Measurements from ENCODE around the gene GON7.
A peak's percentile ranks its signal among the peaks of the same experiment; 100 is the strongest.
"Not testable (repeated sequence)": the region's sequence is repeated elsewhere in the genome, so short reads cannot be mapped to it uniquely, and the experiment has no call there.

GON7 gene

GRCh38 chr14:93206793-93207467 is at the start of gene GON7, which contains the start of gene UBR7:
Gene GON7 (minus strand): TSS chr14:93207065. CDS start chr14:93207037, 28 bp downstream.
Gene UBR7 (plus strand): TSS chr14:93207256. CDS start chr14:93207292, 36 bp downstream.
- peak; percentile 91 for DNase-seq

GRCh38 chr14:93249128-93249831 is 42.4 kb upstream of the GON7 start:
- no peak for DNase-seq

DNA sequence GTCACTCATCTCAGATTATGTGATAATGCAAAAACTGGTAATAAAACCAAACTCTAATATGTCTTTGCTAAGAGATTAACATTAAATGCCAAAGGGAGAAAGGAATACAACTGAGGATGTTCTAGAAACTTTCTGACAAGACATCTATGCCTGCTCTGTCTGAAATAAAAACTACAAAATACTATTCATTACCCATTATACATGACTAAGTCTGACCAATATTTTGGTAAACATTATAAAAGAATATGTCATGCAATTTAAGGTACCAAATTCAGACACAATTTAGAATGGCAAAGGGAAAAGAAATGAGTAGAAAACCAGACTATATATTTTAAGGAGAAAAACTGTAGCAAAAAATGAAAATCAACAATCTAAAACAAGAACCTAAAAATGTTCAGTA is 39.7 kb upstream of the GON7 start:
- no peak for DNase-seq

DNA sequence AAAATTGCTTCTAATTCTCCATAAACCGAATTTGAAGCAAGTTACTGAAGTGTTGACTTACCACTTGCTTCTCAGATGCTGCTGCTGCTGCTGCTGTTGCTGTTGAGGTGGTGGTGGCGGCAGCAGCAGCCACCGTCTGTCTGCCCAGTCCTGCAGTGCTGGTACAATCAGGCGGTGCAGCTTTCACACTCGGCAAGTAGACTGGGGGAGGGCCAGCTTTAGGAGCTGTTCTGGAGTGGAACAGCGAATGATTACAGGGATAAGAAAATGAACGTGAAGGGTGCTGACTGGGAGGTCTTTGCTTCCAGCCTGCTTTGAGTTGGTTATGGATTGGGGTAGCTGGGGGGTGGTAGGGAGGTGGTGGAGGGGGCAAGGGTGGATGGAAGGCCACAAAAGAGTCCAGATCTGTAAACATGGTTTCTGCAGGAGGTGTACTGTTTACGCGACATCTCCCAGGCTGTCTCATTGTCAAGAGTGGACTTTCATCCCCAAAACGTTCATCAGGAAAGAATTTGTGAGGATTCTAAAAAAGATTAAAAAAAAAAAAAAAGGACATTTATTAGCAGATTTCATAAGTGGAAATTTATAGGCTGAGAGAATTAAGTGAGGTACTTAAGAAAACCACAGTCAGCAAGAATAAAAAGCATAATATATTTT is 39.0 kb upstream of the GON7 start:
- DNase-seq = no peak

GRCh38 chr14:93240678-93241000 is 33.8 kb upstream of the GON7 start:
- no peak for DNase-seq

DNA sequence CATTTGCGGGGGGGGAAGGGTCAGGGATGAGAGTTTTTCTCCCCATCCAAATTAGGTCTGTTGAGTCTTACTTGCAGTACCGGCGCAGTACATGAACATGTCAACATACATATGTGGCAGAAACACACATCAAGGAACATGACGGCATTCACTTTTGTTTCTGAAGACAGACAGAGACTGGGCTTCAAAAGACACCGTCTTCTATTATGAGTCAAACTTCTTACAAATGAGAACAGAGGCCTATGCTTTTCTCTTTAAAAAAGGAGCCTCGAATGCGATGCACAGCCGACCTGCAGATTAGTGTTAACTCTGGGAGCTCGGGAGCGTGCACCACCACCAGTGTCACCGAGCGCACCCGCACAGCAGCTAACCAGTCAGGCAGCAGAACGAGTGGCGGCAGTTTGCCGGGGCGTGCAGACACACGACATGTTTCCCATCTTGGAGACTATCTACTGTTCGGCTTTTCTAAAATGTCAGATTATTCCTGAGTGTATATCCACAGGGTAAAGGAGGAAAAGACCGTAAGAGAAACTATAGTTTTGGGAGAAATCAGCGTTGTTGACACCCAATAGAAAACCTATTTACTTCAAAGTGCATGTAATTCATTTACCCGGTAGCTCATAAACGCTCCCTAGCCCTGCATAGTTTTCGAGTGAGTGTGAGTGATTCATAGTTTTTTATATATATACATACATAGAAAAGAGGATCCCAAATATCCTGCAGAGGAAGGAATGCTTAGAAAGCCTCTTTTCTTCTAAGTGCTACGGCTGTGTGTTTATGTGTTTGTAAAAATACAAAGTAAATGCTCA is 33.2 kb upstream of the GON7 start:
- no peak for DNase-seq

DNA sequence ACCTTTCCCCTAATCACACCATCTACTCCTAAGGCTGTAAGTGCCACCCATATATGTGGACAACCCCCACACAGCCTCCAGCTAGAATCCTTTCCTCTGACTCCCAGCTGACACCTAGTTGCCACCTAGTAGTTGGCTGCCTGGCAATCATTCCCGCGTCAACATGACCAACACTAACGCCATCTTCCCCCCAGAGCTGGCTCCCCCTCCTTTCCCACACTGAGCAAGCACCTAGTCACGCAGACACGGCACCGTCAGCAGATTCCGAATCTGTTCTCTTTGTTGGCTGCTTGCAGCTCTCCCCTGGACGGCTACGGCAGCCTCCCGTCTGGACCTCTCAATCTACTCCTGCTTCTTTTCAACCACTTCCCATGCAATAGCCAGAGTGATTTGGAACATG is 27.9 kb upstream of the GON7 start:
- DNase-seq = no peak

GRCh38 chr14:93233078-93233477 is 26.2 kb upstream of the GON7 start:
- DNase-seq = not testable (repeated sequence)

GRCh38 chr14:93232159-93232558 is 25.3 kb upstream of the GON7 start:
- DNase-seq = no peak

- DNase-seq = no peak
Measured at GRCh38 chr14:93231129-93231979, 24.5 kb upstream of the GON7 start.

DNA sequence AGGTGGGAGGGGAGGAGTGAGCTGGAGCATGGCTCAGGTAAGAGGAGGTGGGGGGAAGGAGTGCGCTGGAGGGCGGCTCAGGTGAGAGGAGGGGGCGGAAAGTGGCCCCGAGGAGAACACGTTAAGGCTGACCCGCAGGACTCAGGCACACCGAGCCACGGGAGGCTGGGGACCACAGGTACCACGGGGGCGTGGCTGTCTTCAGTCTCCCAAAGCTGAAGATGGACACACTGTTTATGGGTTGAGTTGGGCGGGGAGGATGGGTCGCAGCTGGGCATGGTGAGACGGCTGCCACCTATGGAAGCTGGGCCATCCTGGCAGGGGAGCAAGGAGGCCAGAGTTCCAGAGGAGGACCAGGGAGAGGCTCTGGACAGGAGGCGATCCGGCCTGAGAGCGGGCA is 23.7 kb upstream of the GON7 start:
- no peak for DNase-seq

DNA sequence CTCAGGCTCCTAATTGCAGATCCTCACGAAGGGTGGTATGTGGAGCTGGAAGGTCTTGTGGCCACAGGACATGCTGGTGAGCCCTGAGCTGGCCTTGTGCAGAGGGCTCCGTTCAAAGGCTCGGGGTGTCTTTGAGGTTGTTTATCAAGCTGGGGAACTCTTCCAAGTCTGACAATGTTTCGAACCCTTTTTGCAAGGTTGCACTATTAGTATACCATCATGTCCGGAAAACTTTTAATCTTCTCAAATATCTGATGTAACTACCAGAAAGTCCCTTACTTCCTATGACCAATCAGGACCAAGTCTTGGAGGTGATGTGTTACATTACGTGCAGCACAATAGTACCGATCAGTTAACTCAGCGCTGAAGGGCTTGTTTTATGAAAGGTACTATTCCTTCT is 21.7 kb upstream of the GON7 start:
- no peak for DNase-seq

DNA sequence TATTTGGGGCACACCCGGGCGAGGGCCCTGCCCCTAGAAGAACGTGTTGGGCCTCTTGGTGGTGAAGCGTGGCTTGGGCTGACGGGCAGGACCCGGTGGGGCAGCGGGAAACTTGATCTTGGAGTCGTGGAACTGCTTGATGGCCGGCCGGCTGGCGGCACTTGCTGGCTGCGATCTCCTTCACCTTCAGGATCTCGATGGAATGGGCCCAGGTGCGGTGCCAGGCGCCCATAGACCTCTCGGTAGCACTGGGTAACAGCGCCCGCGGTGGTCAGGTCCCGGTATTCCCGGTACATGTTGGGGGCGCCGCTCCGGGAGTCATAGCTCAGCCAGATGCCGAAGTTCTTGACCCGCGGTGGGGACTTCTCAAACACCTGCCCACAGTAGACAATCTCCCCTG is 16.7 kb upstream of the GON7 start:
- DNase-seq = no peak

DNA sequence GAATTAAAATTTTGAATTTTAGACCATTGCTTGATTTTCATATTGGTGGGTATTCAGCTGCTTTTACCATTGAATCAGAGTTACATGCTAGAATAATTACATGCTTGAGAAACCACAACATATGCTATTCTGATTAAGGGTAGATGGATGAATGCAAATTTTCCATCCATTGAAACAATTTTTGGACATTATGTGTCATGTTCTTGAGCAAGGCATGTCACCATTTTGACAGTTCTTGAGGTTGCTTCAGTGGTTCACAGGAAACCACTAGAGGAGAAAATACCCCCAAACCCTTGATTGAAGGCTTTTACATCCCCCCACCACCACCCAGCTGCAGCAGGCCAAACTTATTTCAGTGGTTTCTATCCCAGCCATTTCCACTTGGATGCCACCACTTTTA is 13.6 kb upstream of the GON7 start:
- DNase-seq = no peak

DNA sequence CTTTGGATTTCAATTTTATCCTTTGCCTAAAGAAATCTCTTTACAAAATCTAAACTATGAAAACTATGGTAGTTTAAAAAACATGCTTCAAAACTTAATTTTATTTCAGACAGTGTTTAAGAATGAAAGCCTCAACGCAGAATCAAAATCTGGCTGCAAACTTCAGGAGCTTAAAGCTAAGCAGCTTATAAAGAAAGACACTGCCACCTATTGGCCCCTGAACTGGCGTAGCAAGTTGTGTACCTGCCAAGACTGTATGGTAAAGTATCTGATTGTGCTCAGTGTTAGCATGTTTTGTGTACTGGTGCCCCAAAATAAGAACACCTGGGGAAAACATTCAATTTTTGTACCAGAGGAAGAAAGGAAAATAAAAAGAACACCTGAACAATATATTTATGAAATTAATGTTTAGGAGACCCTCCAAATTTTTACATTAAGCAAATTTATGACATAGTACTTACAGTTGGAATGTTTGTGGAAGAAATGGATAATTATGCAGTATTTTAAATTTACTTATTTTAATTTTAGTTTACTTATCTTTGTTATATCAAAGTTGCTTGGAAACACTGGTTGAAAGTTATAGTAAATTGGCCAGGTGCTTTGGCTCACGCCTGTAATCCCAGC is 12.3 kb upstream of the GON7 start:
- peak; percentile 55 to 71 for DNase-seq

- DNase-seq = no peak
Measured at GRCh38 chr14:93214598-93214997, 7.7 kb upstream of the GON7 start.

DNA sequence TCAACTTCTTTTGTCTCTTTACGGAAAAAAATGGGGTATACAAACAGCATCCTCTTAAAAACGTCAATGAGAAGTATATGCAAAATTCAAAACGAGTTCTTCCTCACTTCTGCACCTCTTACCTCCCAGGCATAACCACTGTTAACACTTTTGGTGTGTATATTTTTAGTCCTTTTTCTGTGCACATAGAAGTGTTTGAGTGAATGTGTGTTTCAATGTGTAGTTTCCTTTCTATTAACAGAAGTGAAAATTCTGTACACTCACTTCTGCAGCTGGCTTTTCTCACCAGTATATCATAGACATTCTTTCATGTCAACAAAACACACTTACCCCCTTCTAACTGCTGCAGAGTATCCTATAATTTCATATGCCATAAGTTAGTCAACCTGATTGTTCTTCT is 5.6 kb upstream of the GON7 start:
- DNase-seq = no peak

DNA sequence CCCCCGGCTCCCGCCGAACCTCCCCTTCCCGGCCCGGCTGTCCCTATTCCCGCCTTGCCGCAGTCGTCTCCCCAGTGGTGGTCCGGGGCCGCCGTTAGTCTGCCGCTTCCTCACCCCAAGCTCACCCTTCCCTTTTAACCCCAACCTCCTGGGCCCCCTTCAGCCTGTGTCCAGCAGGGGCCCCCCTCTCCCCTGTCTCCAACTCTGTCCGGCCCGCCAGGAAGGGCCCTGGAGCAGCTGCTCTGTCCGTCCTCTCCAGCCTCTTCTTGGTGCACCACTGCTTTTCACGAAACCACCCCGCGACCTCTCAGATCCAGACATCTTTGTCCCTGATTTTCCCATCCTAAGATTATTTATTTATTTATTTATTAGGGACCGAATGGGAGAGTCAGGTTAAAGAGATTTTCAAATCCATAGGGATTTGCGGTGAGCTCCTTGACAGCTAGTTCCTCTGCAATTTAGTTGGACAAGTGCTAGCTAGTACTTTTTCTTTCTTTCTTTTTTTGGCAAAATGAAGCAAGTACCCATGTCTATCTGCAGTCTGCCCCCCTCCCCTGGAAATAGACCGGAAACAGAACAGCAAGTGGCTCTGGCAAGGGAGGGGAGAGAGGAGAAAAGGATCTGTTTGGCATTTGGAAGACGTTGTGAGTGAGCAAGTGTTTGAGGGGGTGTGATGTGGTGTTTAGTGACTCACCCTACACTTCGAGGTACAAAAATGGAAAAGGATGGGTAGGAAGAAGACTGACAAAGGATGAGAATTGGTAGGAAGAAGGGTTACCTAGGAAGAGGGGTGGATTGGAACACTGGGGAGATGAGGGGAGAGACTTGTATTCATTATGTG is 823 bp upstream of the GON7 start:
- DNase-seq = peak; percentile 15 to 22

- no peak for DNase-seq
Measured at GRCh38 chr14:93201155-93201704, 5.6 kb downstream of the GON7 start.

GRCh38 chr14:93200553-93200952 is 6.3 kb downstream of the GON7 start:
- DNase-seq = no peak

- DNase-seq = no peak
Measured at GRCh38 chr14:93199031-93199430, 7.8 kb downstream of the GON7 start.

Measured in AML-193 (cell line).